ENCODE data around the gene ESYT1.
"Not testable (repeated sequence)": the region's sequence is repeated elsewhere in the genome, so short reads cannot be mapped to it uniquely, and the experiment has no call there.

The ESYT1 gene

DNA sequence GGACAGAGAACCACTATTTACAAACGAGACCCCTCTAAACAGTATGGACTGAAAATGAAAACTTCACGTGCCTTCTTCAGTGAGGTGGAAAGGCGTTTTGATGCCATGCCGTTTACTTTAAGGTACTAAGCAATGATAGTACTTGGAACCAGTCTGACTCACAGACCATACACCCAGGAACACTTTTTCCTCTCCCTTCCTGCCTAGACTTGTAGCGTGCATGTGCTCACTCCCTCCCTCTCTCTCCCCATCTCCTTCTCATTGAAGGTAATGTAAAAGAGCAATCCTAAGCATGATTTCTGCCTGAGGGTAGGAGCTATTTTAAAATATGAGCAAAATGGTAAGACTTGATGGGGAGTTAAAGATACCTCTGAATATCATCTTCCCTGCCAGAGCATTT, 17.5 kb upstream of the ESYT1 start:
- H3K9me3 Mint-ChIP-seq = no peaks in the 10 kb centered on the region
- CTCF ChIA-PET = interaction anchor here (1.2 kb wide), 1 partner anchor 25 kb away, joined by 3 read pairs; no protein-coding TSS in a partner anchor
- H3K4me1 Mint-ChIP-seq = peaks cover 36% of the 10 kb centered on the region
- H3K4me3 Mint-ChIP-seq = no peak overlapping the region
- peaks cover 72% of the 10 kb centered on the region for H3K36me3 Mint-ChIP-seq
- H3K27ac Mint-ChIP-seq = no peak overlapping the region
- no peaks in the 10 kb centered on the region for H3K27me3 Mint-ChIP-seq
- DNase-seq = no peak

DNA sequence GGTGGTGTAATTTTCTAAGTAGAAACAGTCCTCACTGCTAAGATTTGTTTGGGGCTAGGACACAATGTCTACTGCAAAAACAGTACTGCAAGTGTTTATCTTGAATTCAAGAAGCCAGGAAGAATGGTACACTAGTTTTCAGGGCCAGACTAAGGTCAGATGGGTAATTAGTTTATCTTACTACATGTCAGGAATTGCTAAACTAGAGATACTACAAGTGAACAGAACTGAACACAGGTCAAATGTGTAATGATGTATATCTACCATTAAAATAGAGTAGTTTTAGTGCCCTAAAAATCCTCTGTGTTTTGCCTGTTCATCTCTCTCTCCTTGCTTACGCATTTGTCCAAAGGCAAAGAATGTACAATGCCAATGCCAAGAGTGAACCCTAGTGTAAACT, 14.0 kb upstream of the ESYT1 start:
- no peak for DNase-seq
- no peaks in the 10 kb centered on the region for H3K27me3 Mint-ChIP-seq
- no peaks in the 10 kb centered on the region for H3K9me3 Mint-ChIP-seq
- peak overlapping the region; percentile 77 for H3K27ac Mint-ChIP-seq
- H3K4me3 Mint-ChIP-seq = peak overlapping the region; percentile 21
- H3K4me1 Mint-ChIP-seq = peaks cover 30% of the 10 kb centered on the region
- peaks cover 62% of the 10 kb centered on the region for H3K36me3 Mint-ChIP-seq
- CTCF ChIA-PET = no interaction called here

DNA sequence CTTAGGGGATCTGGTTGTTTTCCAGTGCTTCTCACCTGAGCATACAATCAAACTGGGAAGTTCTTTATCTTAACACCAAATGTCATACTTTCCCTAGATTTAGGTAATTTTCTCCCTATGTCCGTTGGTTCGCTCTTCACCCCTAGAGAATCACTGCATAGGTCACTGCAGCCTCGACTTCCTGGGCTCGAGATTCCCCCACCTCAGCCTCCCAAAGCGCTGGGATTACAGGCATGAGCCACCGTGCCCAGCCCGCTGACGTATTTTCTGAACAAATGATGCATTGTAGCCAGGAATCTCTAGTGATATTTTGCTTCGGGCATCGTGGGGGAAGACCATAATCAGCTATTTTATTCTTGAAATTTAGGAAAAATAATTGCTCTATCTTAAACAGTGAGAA, 12.7 kb upstream of the ESYT1 start:
- no peak for DNase-seq
- CTCF ChIA-PET = interaction anchor here (0.7 to 1.4 kb wide), 3 partner anchors 11 to 112 kb away, joined by 3 to 6 read pairs (median 3); partner anchors contain the start of genes ESYT1 and PA2G4
- Mint-ChIP-seq H3K27me3 (no peaks in the 10 kb centered on the region), H3K4me1 (peaks cover 41% of the 10 kb centered on the region), H3K4me3 (peak overlapping the region; percentile 94), H3K27ac (peak overlapping the region; percentile 97), H3K9me3 (no peaks in the 10 kb centered on the region), H3K36me3 (peaks cover 56% of the 10 kb centered on the region)

DNA sequence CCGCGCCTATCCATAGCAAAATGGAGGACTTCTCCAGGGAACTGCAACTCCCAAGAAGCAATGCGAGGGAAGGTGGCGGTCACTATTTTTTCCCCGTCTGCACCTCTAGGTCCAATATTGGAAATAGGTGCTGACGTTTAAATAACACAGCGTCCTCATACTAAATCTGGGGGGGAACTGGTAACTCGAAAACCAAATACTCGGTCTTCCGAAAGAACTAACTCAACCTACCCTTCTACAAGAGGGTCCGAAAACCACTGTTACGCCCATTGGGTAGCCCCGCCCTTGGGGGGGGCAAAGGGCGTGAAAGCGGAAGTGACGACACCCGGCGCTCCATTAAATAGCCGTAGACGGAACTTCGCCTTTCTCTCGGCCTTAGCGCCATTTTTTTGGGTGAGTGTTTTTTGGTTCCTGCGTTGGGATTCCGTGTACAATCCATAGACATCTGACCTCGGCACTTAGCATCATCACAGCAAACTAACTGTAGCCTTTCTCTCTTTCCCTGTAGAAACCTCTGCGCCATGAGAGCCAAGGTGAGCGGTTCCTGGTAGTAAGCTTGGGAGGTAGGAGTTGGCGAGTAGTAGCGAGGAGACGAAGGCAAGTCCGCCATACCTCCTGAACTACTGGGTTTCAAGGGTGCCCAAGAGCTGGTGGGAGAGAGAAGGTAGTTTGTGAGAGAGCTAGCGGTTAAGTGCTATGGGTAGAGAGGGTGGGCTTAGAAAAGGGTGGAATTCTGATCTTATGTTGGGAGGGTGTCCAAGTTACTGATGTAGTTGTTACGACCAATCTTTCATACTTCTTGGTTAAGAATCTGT, 11.6 kb upstream of the ESYT1 start, which contains the start of gene RPL41:
RPL41 (plus strand) TSS at position 367 of the 815 bp plus-strand sequence.
- peaks cover 46% of the 10 kb centered on the region for H3K4me1 Mint-ChIP-seq
- peak within 1 kb of the TSS; percentile 97 for H3K27ac Mint-ChIP-seq
- DNase-seq = peak; percentile 95
- no peaks in the 10 kb centered on the region for H3K27me3 Mint-ChIP-seq
- H3K4me3 Mint-ChIP-seq = peak within 1 kb of the TSS; percentile 94
- CTCF ChIA-PET = interaction anchor here (0.7 to 5.2 kb wide), 8 partner anchors 12 to 377 kb away, joined by 3 to 87 read pairs (median 12); partner anchors contain the start of genes ESYT1, PA2G4 and SMARCC2
- peaks cover 54% of the 10 kb centered on the region for H3K36me3 Mint-ChIP-seq
- no peaks in the 10 kb centered on the region for H3K9me3 Mint-ChIP-seq

DNA sequence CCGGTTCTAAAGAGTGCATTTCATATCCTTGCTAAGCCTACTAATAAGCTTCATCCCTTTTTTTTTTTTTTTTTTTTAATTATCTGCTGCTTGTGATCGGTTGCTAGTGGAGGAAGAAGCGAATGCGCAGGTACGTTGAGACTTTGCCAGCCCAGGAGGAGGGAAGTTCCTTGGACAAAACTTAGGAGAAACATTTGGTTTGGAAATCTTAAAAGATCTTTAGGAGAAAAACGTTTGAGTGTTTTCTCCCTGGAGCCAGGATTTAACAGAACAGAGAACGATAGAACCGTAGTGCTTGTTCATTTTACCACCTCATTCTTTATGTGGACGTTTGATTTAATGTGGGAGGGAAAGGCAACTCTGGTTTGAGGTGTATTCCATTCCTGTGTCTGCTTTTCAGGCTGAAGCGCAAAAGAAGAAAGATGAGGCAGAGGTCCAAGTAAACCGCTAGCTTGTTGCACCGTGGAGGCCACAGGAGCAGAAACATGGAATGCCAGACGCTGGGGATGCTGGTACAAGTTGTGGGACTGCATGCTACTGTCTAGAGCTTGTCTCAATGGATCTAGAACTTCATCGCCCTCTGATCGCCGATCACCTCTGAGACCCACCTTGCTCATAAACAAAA, 10.9 kb upstream of the ESYT1 start:
- DNase-seq, H3K27me3 Mint-ChIP-seq, H3K9me3 Mint-ChIP-seq: not testable (repeated sequence)
- H3K4me1 Mint-ChIP-seq = peaks cover 46% of the 10 kb centered on the region
- H3K36me3 Mint-ChIP-seq = peaks cover 50% of the 10 kb centered on the region
- CTCF ChIA-PET = interaction anchor here (1.4 to 5.2 kb wide), 7 partner anchors 9 to 378 kb away, joined by 3 to 87 read pairs (median 13); partner anchors contain the start of genes ESYT1 and SMARCC2
- H3K27ac Mint-ChIP-seq = peak overlapping the region; percentile 97
- H3K4me3 Mint-ChIP-seq = peak overlapping the region; percentile 94

DNA sequence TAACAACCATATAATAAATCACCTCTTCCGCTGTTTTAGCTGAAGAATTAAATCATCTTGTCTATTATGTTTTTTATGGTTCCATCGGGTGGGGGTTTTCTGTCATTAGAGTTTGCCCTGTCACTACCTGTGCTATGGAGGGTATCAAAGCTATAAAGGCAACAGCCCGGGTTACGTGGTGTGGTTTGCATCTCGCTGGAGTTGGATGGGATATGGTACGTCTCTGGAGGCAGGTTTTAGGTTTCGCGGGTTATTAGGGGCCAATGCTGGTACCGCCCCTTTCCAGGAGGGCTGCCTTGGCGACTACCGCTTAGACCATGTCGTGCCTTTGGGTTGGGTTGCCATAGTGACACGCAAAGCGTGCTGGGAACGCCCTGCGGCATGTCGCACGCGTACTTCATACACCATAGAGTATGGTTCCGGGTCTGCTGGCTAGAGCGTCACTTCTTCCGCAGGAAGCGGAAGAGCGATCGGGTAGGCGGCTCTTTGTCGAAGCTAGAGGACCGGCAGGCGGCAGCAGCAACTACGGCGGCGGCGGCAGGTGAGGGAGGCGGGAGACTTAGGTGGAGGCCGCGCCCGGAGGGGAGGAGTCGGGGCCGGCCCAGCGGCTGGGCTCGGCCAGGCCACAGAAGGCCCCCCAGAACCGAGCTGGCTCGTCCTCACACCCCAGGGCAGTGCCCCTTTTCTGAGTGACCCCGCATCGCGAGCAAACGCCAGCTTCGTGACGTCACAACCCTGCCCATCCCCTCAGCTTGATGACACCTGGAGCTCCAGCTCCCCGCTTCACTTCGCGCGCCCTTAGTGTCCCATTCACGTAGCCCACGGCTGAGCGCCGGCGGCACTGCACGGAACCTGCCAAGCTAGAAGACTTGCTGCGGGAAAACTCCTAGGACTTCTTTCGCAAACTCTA, 10.0 kb upstream of the ESYT1 start, which contains the start of gene ZC3H10:
ZC3H10 (plus strand) TSS at position 489 of the 910 bp plus-strand sequence. CDS start 2,297 bp downstream, outside the sequence.
- Mint-ChIP-seq H3K4me1 (peaks cover 46% of the 10 kb centered on the region), H3K9me3 (no peaks in the 10 kb centered on the region), H3K27ac (peak within 1 kb of the TSS; percentile 97), H3K27me3 (no peaks in the 10 kb centered on the region), H3K4me3 (peak within 1 kb of the TSS; percentile 94), H3K36me3 (peaks cover 41% of the 10 kb centered on the region)
- DNase-seq = peak; percentile 99
- CTCF ChIA-PET = interaction anchor here (0.7 to 5.2 kb wide), 21 partner anchors 8 to 379 kb away, joined by 3 to 87 read pairs (median 6); partner anchors contain the start of genes ANKRD52, ESYT1, PA2G4 and RAB5B

DNA sequence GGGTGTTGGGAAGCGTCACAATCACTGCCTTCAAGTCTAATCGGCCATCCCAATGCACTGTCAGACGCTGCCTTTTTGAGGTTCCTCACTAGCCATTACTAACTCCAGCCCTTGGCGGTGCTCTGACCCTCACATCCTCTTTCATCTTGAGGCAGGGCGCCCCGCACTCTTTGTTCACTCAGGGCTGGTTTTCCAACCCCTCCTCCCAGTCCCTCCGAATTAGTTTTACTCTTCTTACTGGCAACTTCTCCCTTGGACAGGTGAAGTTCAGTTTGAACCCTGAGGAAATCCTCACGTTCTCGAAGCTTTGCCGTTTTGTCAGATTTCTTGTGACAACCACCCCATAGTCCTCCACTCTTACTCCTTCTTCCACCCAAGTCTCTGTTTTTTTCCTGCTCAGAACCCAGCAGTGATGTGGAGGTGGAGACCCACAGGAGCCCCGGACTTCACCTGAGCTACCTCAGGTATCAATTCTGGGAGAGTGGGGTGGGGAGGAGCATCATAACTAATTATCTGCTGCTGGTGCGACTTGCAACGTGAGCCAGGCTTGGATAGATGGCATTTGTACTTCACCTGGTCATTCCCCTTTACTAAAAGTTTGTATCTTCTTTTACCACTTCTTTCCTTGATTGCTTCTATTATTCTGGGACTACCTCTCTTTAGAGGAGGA, 9.2 kb upstream of the ESYT1 start:
- Mint-ChIP-seq H3K27me3 (no peaks in the 10 kb centered on the region), H3K9me3 (no peaks in the 10 kb centered on the region), H3K4me1 (peaks cover 48% of the 10 kb centered on the region), H3K36me3 (peaks cover 34% of the 10 kb centered on the region), H3K27ac (peak overlapping the region; percentile 97), H3K4me3 (peak overlapping the region; percentile 94)
- DNase-seq = no peak
- CTCF ChIA-PET = interaction anchor here (0.7 to 5.2 kb wide), 20 partner anchors 7 to 345 kb away, joined by 3 to 87 read pairs (median 6); partner anchors contain the start of genes ANKRD52, ESYT1, PA2G4 and RAB5B

DNA sequence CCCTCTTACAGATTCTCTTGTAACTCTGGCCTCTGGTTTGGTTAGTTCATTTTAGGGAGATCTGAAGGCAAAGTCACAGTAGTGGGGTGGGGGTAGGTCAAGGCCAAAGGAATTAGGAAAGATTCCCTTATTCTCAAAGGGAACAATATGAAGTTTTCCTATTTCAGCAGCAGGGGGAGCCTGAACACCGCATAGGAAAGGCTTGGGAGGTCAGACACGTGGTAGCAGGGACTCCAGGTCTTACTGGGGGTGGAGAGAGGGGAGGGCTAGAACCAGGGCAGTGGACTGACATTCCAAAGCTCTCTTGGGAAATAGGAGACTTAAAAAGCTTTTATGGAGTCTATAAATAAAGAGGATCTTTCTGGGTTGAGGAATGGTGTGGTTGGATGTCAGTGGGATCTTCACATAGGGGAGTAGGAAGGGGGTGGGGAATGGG, 8.7 kb upstream of the ESYT1 start:
- peak; percentile 74 for DNase-seq
- Mint-ChIP-seq H3K27ac (peak overlapping the region; percentile 97), H3K9me3 (no peaks in the 10 kb centered on the region), H3K4me3 (peak overlapping the region; percentile 94), H3K27me3 (no peaks in the 10 kb centered on the region), H3K4me1 (peaks cover 49% of the 10 kb centered on the region), H3K36me3 (peaks cover 28% of the 10 kb centered on the region)
- CTCF ChIA-PET = interaction anchor here (0.7 to 5.2 kb wide), 18 partner anchors 9 to 227 kb away, joined by 3 to 87 read pairs (median 4); partner anchors contain the start of genes ESYT1, PA2G4, RNF41 and SMARCC2

DNA sequence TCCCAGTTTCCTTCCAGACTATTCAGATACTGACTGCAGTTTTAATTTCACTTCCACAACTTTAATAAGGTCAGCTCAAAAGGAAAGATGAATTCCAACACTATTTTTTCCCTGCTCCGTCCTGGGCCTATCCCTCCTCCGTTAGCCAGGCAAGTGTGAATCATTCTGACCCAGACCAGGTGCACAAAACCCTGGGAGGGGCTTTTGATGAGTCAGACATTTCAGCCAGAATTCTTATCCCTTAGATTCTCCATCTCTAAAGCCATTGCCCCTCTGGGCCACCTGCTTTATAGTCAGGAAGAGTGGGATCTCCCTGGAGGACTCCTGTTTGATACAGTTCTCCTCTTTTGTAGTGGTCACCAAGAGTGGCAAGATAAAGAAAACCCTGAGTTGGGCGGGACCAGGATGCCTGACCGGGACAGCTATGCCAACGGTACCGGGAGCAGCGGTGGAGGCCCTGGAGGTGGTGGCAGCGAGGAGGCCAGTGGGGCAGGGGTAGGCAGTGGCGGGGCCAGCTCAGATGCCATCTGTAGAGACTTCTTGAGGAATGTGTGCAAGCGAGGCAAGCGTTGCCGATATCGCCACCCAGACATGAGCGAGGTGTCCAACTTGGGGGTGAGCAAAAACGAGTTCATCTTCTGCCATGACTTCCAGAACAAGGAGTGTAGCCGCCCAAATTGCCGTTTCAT, 7.8 kb upstream of the ESYT1 start:
- CTCF ChIA-PET = interaction anchor here (0.7 to 5.2 kb wide), 17 partner anchors 8 to 230 kb away, joined by 3 to 87 read pairs (median 4); partner anchors contain the start of genes ESYT1, PA2G4, RNF41 and SMARCC2
- Mint-ChIP-seq H3K4me3 (no peak overlapping the region), H3K4me1 (peaks cover 54% of the 10 kb centered on the region), H3K36me3 (peaks cover 28% of the 10 kb centered on the region), H3K9me3 (no peaks in the 10 kb centered on the region), H3K27ac (no peak overlapping the region), H3K27me3 (no peaks in the 10 kb centered on the region)
- no peak for DNase-seq

DNA sequence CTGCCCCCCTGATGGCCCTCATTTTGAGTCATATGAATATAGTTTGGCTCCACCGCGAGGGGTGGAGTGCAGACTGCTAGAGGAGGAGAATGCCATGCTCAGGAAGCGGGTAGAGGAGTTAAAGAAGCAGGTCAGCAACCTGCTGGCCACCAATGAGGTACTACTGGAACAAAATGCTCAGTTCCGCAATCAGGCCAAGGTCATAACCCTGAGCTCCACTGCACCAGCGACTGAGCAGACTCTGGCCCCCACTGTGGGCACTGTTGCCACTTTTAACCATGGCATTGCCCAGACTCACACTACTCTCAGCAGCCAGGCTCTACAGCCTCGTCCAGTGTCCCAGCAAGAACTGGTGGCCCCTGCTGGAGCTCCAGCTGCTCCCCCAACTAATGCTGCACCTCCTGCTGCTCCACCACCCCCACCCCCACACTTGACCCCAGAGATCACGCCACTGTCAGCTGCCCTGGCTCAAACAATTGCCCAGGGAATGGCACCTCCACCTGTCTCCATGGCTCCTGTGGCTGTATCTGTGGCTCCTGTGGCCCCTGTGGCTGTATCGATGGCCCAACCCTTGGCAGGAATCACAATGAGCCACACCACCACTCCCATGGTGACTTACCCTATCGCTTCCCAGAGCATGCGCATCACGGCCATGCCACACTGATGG, 6.7 kb upstream of the ESYT1 start:
- H3K9me3 Mint-ChIP-seq = no peaks in the 10 kb centered on the region
- no peak overlapping the region for H3K4me3 Mint-ChIP-seq
- peaks cover 30% of the 10 kb centered on the region for H3K36me3 Mint-ChIP-seq
- no peaks in the 10 kb centered on the region for H3K27me3 Mint-ChIP-seq
- no peak overlapping the region for H3K27ac Mint-ChIP-seq
- peaks cover 60% of the 10 kb centered on the region for H3K4me1 Mint-ChIP-seq
- no peak for DNase-seq
- CTCF ChIA-PET = interaction anchor here (0.7 to 5.2 kb wide), 2 partner anchors 40 to 69 kb away, joined by 3 to 87 read pairs; partner anchors contain the start of gene SMARCC2

DNA sequence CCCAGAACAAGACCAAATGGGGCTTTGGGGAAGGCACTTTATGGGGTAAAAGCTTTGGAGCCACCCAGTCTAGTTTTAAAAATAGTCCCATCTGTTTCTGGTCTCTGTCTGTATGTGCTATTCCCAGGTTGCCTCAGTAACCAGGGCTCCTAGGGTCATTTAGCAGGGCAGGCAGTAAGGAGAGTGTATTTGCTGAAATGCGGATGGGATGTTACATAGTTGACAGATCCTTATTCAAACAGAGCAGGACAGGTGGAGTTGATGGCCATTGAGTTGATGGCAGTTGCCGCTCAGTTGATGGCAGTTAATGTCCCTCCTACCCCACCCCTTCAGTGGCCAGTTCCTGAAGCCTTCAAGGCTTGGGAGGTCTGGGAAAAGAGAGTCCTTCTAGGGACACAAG, 5.4 kb upstream of the ESYT1 start:
- Mint-ChIP-seq H3K9me3 (no peaks in the 10 kb centered on the region), H3K4me3 (no peak overlapping the region), H3K27me3 (peaks cover 1% of the 10 kb centered on the region), H3K36me3 (peaks cover 17% of the 10 kb centered on the region), H3K27ac (no peak overlapping the region), H3K4me1 (peaks cover 69% of the 10 kb centered on the region)
- DNase-seq = no peak
- CTCF ChIA-PET = interaction anchor here (1.1 to 3.5 kb wide), 2 partner anchors 66 to 70 kb away, joined by 3 to 31 read pairs; partner anchors contain the start of gene SMARCC2

DNA sequence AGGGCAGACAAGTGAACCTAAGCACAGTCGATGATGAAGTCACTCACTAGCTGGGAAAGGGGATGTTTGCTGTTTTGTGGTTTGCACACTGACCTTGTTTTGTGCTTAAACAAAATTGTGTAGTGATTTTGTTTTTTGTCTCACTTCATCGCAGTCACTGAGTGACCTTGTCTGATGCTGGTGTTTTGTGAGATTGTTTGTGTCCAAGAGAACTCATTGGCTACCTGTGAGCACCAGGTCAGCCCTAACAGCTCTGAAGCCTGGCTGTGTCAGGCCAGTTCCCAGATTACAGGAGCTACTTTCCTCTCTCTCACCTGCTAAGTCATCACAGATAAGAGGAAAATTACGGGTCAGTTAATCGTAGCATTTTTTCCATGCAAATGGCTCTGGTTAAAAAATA, 3.9 kb upstream of the ESYT1 start:
- Mint-ChIP-seq H3K27me3 (peaks cover 3% of the 10 kb centered on the region), H3K27ac (peak overlapping the region; percentile 12), H3K36me3 (peaks cover 21% of the 10 kb centered on the region), H3K4me3 (no peak overlapping the region), H3K4me1 (peaks cover 59% of the 10 kb centered on the region), H3K9me3 (no peaks in the 10 kb centered on the region)
- CTCF ChIA-PET = interaction anchor here (1.5 to 3.5 kb wide), 2 partner anchors 35 to 65 kb away, joined by 7 to 31 read pairs; partner anchors contain the start of genes MYL6 and SMARCC2
- no peak for DNase-seq

All from activated naive CD4-positive, alpha-beta T cell treated with anti-CD3 and anti-CD28 coated beads, Interleukin-2, amount 10 ng/mL, durations not matched to agents 7 days and 5 days (primary cell).